GM12878 (cell line): ENCODE measurements around the gene UBASH3A. TPM values are rescaled to one million over a fixed set of nuclear protein-coding genes. Genes with fewer than 3 reads are reported as not detected.

ENCODE experiments used
- ASH2L ChIP-seq: fragments of 300-600, 200-600 bp; sonication (generic); IDR thresholded peaks from 2 replicates; pipeline ENCODE4 v1.6.1; 2017; ENCODE audit warnings: low read depth, mild to moderate bottlenecking, borderline replicate concordance
- BMI1 ChIP-seq: fragments of 450-650 bp; IDR thresholded peaks from 2 replicates; pipeline ENCODE4 v1.6.1; 2016; ENCODE audit warnings: mild to moderate bottlenecking, moderate library complexity, borderline replicate concordance
- CBFB ChIP-seq: IDR thresholded peaks from 2 replicates; pipeline ENCODE4 v1.6.1; 2016; ENCODE audit warnings: antibody characterized with exemption, low read depth
- CEBPB ChIP-seq, 2 experiments: fragments of 150-350 bp in 1 of 2; IDR thresholded peaks; 2 replicates each; pipeline ENCODE4 v1.6.1; 2012 to 2014; ENCODE audit warnings: low read depth in 2 of 2, low read length in 2 of 2, borderline replicate concordance in 1 of 2, inconsistent platforms in 1 of 2
- EED ChIP-seq: sonication (generic); IDR thresholded peaks from 2 replicates; pipeline ENCODE4 v1.6.1; 2016; ENCODE audit warnings: antibody characterized with exemption, low read depth
- FOXK2 ChIP-seq: fragments of 450-650 bp; IDR thresholded peaks from 2 replicates; pipeline ENCODE4 v1.6.1; 2017; ENCODE audit warnings: mild to moderate bottlenecking, moderate library complexity
- HCFC1 ChIP-seq: fragments of 150-350 bp; IDR thresholded peaks from 2 replicates; pipeline ENCODE4 v1.6.1; 2014; ENCODE audit warnings: low read length
- HDAC6 ChIP-seq: fragments of 200-600 bp; sonication (generic); IDR thresholded peaks from one replicate; pipeline ENCODE4 v1.8.0; 2017; ENCODE audit warnings: antibody characterized with exemption; ENCODE audit not compliant: unreplicated experiment
- JUNB ChIP-seq: IDR thresholded peaks from 2 replicates; pipeline ENCODE4 v1.6.1; 2016; ENCODE audit warnings: antibody characterized with exemption, mild to moderate bottlenecking
- NR2C2 ChIP-seq: IDR thresholded peaks from 2 replicates; pipeline ENCODE4 v1.6.1; 2011; ENCODE audit warnings: borderline replicate concordance, low read depth; ENCODE audit not compliant: control insufficient read depth, insufficient read length
- POLR2AphosphoS5 ChIP-seq: IDR thresholded peaks from 2 replicates; pipeline ENCODE4 v1.6.1; 2011; ENCODE audit warnings: mild to moderate bottlenecking, low read length, inconsistent platforms
- RAD21 ChIP-seq: IDR thresholded peaks from 2 replicates; pipeline ENCODE4 v1.6.1; 2011; ENCODE audit warnings: mild to moderate bottlenecking, low read depth, low read length, moderate library complexity; ENCODE audit not compliant: insufficient read depth
- RUNX3 ChIP-seq: IDR thresholded peaks from 2 replicates; pipeline ENCODE4 v1.6.1; 2012; ENCODE audit warnings: low read length, inconsistent platforms
- SPI1 ChIP-seq: IDR thresholded peaks from 2 replicates; pipeline ENCODE4 v1.6.1; 2011; ENCODE audit warnings: low read depth, mild to moderate bottlenecking, low read length, moderate library complexity, borderline replicate concordance; ENCODE audit not compliant: insufficient read depth
- TCF12 ChIP-seq: IDR thresholded peaks from 2 replicates; pipeline ENCODE4 v1.6.1; 2011; ENCODE audit warnings: low read depth, mild to moderate bottlenecking, low read length
- YY1 ChIP-seq: IDR thresholded peaks from 2 replicates; pipeline ENCODE4 v1.6.1; 2011; ENCODE audit warnings: low read depth, mild to moderate bottlenecking, low read length
- polyA plus RNA-seq, 11 experiments: library from polyadenylated mRNA; depleted of rRNA in 4 of 11; unstranded in 6 of 11; stranded (reverse) in 5 of 11; fragments of >200 nt; fragmentation: Nextera tagmentation in 4 of 11; fragmentation: Illumina TruSeq in 1 of 11; extraction: Ambion mirVana in 4 of 11; extraction: Trizol in 1 of 11; gene quantifications; 1 replicate in 1 of 11; 2 replicates in 10 of 11; pipeline versions ENCODE4 v1.2.1 to v1.2.3, GENCODE V29; 2011 to 2016; ENCODE audit warnings: inconsistent platforms in 2 of 11, missing spikeins in 2 of 11, low read depth in 1 of 11
- total RNA-seq, 4 experiments: library from RNA; depleted of rRNA in 3 of 4; stranded (reverse); fragments of >200 nt in 3 of 4; fragmentation: Illumina TruSeq in 1 of 4; extraction: Trizol in 1 of 4; gene quantifications; 2 replicates each; pipeline versions ENCODE4 v1.2.1 to v1.2.3, GENCODE V29; 2013 to 2021
- TF ChIP-seq, protein P1 (sequence below): fragments of 450-650 bp; IDR thresholded peaks from 2 replicates; pipeline ENCODE4 v1.6.1; 2016; ENCODE audit warnings: mild to moderate bottlenecking, moderate library complexity, borderline replicate concordance
- TF ChIP-seq, protein P2 (sequence below): IDR thresholded peaks from 2 replicates; pipeline ENCODE4 v1.6.1; 2011; ENCODE audit warnings: borderline replicate concordance, low read depth, mild to moderate bottlenecking, moderate library complexity, mixed read lengths, low read length; ENCODE audit not compliant: insufficient read depth; ENCODE audit errors: extremely low read length
- TF ChIP-seq, protein P3 (sequence below): IDR thresholded peaks from 2 replicates; pipeline ENCODE4 v1.6.1; 2012; ENCODE audit warnings: improper control_type of control experiment, low read depth, low read length; ENCODE audit not compliant: insufficient replicate concordance

UBASH3A gene
- total and polyA plus RNA-seq, 10 of the 15 experiments (the other 5 are each of a cell fraction or from before 2014, with no cell fraction given) = 0.04 to 0.39 (median 0.23) TPM; not detected in 1

DNA sequence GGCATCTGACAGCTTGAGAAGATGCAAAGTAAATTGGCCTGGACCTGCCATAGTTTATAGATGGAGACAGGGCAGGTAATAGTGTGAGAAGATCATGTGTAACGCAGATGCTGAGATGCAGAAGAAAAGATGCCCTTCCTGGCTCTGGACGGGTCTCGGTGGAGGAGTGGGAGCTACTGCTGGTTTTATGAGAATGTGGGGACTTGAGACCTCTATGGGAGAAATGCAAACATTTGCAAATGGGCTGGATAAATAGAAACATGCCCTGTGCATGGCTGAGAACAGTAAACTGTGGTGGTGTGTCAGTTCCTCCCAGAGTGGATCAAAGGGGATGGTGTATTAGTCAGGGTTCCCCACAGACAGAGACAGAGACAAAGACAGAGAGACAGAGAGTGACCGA is 21.9 kb downstream of the UBASH3A start (continued):
- no peak for TF ChIP-seq YY1
- TF ChIP-seq RUNX3 = no peak
- no peak for TF ChIP-seq CEBPB (IDR thresholded peaks at IDR 0.05; ENCODE audit: borderline replicate concordance in 1 of 2, low read depth in 2 of 2, low read length in 2 of 2)
- TF ChIP-seq FOXK2 = no peak
- TF ChIP-seq ASH2L = no peak
- TF ChIP-seq, protein P1, sequence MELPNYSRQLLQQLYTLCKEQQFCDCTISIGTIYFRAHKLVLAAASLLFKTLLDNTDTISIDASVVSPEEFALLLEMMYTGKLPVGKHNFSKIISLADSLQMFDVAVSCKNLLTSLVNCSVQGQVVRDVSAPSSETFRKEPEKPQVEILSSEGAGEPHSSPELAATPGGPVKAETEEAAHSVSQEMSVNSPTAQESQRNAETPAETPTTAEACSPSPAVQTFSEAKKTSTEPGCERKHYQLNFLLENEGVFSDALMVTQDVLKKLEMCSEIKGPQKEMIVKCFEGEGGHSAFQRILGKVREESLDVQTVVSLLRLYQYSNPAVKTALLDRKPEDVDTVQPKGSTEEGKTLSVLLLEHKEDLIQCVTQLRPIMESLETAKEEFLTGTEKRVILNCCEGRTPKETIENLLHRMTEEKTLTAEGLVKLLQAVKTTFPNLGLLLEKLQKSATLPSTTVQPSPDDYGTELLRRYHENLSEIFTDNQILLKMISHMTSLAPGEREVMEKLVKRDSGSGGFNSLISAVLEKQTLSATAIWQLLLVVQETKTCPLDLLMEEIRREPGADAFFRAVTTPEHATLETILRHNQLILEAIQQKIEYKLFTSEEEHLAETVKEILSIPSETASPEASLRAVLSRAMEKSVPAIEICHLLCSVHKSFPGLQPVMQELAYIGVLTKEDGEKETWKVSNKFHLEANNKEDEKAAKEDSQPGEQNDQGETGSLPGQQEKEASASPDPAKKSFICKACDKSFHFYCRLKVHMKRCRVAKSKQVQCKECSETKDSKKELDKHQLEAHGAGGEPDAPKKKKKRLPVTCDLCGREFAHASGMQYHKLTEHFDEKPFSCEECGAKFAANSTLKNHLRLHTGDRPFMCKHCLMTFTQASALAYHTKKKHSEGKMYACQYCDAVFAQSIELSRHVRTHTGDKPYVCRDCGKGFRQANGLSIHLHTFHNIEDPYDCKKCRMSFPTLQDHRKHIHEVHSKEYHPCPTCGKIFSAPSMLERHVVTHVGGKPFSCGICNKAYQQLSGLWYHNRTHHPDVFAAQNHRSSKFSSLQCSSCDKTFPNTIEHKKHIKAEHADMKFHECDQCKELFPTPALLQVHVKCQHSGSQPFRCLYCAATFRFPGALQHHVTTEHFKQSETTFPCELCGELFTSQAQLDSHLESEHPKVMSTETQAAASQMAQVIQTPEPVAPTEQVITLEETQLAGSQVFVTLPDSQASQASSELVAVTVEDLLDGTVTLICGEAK = no peak
- TF ChIP-seq NR2C2 = no peak
- no peak for TF ChIP-seq RAD21
- no peak for TF ChIP-seq JUNB
- no peak; the same call in 1 of the 2 replicates for TF ChIP-seq EED
- TF ChIP-seq, protein P2, sequence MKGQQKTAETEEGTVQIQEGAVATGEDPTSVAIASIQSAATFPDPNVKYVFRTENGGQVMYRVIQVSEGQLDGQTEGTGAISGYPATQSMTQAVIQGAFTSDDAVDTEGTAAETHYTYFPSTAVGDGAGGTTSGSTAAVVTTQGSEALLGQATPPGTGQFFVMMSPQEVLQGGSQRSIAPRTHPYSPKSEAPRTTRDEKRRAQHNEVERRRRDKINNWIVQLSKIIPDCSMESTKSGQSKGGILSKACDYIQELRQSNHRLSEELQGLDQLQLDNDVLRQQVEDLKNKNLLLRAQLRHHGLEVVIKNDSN = no peak
- no peak for TF ChIP-seq HDAC6
- 0 out of 2 replicates have a peak, but pooled peaks have one; percentile 22 for TF ChIP-seq TCF12
- no peak for TF ChIP-seq BMI1
- TF ChIP-seq, protein P3, sequence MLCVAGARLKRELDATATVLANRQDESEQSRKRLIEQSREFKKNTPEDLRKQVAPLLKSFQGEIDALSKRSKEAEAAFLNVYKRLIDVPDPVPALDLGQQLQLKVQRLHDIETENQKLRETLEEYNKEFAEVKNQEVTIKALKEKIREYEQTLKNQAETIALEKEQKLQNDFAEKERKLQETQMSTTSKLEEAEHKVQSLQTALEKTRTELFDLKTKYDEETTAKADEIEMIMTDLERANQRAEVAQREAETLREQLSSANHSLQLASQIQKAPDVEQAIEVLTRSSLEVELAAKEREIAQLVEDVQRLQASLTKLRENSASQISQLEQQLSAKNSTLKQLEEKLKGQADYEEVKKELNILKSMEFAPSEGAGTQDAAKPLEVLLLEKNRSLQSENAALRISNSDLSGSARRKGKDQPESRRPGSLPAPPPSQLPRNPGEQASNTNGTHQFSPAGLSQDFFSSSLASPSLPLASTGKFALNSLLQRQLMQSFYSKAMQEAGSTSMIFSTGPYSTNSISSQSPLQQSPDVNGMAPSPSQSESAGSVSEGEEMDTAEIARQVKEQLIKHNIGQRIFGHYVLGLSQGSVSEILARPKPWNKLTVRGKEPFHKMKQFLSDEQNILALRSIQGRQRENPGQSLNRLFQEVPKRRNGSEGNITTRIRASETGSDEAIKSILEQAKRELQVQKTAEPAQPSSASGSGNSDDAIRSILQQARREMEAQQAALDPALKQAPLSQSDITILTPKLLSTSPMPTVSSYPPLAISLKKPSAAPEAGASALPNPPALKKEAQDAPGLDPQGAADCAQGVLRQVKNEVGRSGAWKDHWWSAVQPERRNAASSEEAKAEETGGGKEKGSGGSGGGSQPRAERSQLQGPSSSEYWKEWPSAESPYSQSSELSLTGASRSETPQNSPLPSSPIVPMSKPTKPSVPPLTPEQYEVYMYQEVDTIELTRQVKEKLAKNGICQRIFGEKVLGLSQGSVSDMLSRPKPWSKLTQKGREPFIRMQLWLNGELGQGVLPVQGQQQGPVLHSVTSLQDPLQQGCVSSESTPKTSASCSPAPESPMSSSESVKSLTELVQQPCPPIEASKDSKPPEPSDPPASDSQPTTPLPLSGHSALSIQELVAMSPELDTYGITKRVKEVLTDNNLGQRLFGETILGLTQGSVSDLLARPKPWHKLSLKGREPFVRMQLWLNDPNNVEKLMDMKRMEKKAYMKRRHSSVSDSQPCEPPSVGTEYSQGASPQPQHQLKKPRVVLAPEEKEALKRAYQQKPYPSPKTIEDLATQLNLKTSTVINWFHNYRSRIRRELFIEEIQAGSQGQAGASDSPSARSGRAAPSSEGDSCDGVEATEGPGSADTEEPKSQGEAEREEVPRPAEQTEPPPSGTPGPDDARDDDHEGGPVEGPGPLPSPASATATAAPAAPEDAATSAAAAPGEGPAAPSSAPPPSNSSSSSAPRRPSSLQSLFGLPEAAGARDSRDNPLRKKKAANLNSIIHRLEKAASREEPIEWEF = peak; percentile 78
- peak; percentile 76 for TF ChIP-seq SPI1
- no peak for TF ChIP-seq HCFC1
- TF ChIP-seq POLR2AphosphoS5 = peak; percentile 62
- no peak for TF ChIP-seq CBFB
